Subcutaneous preadipocyte (primary cell): Measurements from ENCODE around the gene MTERF1. TPM values are rescaled to one million over a fixed set of nuclear protein-coding genes. Genes with fewer than 3 reads are reported as not detected.

ENCODE experiments used
- total RNA-seq: library from RNA; depleted of rRNA; stranded (reverse); fragments of >200 nt; gene quantifications from 2 replicates; pipeline ENCODE4 v1.2.3, GENCODE V29; 2012

The MTERF1 gene, protein sequence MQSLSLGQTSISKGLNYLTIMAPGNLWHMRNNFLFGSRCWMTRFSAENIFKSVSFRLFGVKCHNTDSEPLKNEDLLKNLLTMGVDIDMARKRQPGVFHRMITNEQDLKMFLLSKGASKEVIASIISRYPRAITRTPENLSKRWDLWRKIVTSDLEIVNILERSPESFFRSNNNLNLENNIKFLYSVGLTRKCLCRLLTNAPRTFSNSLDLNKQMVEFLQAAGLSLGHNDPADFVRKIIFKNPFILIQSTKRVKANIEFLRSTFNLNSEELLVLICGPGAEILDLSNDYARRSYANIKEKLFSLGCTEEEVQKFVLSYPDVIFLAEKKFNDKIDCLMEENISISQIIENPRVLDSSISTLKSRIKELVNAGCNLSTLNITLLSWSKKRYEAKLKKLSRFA
- total RNA-seq = 7.7 and 8.6 TPM in 2 replicates

DNA sequence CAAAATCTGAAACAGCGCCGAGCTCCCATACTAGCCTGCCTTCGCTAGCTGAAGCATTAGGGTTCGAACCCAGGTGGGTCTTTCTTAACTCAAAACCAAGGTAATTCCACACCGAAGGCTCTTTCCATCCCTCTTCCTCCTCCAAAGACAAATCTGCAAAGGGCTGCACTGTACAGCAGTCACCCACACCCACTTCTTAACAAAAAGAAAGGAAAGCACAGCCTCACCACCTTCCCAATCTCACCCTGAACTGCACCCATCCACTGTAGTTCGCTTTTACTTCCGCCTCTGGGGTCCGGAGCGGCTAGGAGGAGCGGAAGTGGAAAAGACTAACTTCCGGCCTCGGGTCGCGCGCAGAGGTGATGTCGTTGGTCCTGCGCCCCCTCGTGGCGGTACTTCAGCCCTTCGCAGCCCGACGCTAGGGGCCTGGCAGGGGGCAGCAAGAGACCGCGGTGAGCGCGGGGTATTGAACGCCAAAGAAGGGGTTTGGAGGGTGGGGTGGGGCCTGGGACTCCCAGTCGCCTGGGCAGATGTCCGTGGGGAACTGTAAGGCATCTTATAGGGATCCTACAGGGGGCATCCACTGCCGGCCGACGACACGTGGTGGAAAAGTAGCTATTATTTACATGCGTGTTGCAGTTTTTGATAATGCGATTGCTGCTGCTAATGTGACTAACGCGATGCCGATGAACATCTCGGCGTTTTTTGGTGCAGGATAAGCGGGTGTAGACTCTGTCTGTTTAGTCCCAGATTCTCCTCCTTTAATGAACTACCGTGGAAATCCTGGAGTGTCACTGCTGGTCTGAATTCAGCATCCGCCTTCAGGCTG, at the start of gene MTERF1:
Gene MTERF1, minus strand, starts transcription at position 290 of the 829 bp plus-strand sequence. CDS start 619 bp downstream, outside the sequence.

Other genes starting within 250 kb of the MTERF1 start
- gene AKAP9, start 60.2 kb upstream of the MTERF1 start, total RNA-seq = 27.2 and 30.3 TPM in 2 replicates